Activated T-helper 1 cell treated with anti-CD3 and anti-CD28 coated beads, Interleukin-2, amount 50 U/mL, for 16 hours (primary cell): ENCODE measurements around the gene PEAK3.

ENCODE experiments used
- DNase-seq, 2 donors: peaks; one replicate each; pipeline ENCODE4 v3.0.0-alpha.2; 2020; ENCODE audit warnings: low read depth in 1 of 2, low spot score in 1 of 2

PEAK3 gene

DNA sequence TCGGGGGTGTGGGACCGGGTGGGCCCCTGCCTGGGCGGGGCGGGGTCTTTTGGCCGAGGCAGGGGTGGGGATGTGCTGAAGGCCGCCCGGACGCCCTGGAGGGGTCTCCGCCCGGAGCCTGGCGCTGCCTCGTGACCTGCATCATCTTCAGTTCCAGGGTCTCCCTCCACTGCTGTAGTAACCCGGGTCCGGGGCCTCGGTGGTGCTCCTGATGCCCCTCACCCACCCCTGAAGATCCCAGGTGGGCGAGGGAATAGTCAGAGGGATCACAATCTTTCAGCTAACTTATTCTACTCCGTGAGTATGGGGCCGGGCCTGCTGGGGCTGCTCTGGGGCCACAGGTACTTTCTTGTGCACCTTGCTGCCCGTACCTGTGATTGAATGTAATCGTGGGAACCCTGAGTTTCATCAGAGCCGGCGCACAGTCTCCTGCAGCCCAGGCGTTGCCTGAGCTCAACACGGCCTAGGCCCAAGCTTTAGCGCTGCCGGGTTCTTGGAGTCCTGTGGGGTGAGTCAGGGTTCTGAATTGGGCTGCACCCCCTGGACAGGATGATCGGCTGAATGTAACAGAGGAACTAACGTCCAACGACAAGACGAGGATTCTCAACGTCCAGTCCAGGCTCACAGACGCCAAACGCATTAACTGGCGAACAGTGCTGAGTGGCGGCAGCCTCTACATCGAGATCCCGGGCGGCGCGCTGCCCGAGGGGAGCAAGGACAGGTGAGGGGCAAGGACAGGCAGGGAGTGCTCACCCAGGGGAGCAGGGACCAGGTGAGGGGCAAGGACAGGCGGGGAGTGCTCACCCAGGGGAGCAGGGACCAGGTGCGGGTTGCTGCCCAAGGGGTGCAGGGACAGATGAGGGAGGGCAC, 10.5 kb downstream of the PEAK3 start:
- no peak for DNase-seq

DNA sequence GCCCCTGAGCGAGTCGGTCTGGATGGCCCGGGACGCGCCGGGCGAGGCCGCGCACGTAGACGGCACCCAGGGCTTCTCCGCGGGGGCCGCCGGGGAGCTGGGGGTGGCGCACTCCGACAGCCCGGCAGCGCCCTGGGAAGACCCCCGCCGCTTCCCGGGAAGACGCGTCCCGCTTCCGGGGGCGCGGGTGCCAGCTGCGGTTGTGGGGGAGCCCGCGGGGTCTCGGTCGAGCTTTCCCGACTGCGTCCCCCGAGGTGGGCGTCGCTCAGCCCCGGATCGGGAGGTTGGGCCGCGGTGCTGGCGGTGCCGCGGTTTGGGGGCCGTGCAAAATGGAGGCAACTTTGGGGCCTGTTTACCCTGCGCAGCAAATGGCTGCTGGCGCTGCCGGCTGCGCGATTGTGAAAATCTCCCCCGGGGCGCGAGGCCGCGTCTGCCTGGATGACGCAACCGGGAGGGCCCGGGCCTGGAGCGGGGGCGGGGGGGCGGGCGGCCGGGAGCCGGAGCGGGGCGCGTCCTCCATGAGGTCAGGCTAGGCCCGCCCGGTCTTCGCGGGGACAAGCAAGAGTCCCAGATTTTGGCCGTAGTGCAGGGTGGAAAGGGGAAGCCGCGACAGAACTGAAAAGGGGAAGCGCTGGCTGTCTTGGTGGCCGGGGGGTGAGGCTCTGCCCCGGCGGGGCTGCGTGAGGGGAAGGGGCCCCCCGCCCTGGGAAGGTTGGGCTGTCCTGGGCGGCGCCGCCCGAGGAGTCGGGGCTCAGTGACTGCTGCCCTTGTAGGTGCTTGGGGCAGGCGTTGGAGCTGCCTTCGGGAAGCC, 11.3 kb downstream of the PEAK3 start:
- peak in 1 of 2 donors; percentile 67 for DNase-seq

DNA sequence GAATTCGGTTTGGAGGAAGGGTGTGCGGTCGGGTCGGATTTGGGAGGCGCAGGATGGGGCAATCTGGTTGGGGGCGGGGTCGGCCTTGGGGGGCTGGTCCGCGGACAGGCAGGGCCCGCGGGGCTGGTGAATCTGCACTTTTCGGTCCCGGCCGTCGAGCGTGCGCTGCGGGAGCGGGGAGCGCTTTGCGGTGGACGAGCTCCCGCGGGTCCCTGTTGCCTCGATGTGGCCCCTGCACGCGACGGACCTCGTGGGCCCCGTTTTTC, 11.9 kb downstream of the PEAK3 start:
- DNase-seq: no peak

DNA sequence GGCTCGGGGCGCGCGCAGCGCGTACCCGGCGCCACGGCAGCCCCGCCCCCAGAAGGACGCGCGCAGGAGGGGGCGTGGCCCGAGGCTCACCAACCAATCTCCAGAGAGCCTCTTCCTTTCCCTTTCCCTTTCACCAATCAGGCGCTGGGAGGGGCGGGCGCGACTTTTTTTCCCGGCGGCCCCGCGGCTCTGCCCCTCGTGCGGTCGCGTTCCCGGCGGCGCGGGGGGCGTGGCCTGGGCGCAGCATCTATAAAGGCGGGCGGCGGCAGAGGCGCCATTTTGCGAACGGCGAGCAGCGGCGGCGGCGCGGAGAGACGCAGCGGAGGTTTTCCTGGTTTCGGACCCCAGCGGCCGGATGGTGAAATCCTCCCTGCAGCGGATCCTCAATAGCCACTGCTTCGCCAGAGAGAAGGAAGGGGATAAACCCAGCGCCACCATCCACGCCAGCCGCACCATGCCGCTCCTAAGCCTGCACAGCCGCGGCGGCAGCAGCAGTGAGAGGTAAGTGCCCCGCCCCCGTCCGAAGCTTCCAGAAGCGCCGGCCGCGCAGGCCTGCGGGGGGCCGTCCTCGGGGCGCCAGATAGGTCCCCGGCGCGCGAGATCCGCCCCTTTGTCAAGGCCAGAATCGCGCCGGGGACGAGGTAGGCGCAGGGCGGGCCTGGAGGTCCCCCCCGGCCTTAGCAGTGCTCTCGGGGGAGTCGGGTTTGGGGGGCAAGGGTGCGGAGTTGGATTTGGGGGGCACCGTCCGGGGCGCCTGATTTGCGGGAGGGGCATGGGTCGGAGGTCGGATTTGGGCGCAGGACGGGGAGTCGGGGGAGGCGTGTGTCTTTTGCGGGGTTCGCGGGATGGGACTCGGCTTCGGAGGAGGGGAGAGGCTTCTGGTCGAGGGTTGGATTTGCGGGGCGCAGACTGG, 12.5 kb downstream of the PEAK3 start:
- peak; percentile 99 for DNase-seq

DNA sequence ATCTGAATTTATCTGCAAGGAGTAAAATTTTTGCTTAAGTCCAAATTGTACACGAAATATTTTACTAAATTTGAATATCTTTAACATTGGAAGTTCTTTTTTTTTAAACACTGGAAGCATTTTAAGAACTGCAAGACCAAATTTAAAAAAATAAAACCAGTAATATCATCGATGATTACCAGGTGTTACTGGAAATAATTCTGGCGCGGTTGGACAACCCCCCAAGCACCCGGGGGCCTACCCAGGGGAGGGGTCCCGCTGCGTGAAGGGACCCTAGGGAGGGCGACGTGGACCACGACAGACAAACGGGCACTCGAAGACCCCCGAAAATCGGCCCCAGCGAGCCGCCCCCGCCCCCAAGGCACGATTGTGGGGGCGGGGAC, 13.1 kb downstream of the PEAK3 start:
- no peak for DNase-seq

DNA sequence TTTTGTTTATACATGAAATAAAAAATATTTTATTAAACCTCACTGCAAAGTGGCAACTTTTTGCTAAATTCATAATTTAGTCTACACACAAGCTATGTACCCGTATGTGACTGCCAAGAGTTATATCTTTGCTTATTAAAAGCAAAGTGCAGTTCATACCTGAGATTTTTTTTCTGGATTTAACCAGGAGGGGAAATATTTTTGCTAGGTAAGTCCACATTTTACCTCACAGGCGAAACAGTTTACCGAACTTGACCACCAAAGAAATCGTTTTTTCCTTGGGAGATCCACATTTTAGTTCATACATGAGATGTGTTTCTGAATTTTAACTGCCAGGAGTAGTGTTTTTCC, 13.5 kb downstream of the PEAK3 start:
- DNase-seq: no peak

DNA sequence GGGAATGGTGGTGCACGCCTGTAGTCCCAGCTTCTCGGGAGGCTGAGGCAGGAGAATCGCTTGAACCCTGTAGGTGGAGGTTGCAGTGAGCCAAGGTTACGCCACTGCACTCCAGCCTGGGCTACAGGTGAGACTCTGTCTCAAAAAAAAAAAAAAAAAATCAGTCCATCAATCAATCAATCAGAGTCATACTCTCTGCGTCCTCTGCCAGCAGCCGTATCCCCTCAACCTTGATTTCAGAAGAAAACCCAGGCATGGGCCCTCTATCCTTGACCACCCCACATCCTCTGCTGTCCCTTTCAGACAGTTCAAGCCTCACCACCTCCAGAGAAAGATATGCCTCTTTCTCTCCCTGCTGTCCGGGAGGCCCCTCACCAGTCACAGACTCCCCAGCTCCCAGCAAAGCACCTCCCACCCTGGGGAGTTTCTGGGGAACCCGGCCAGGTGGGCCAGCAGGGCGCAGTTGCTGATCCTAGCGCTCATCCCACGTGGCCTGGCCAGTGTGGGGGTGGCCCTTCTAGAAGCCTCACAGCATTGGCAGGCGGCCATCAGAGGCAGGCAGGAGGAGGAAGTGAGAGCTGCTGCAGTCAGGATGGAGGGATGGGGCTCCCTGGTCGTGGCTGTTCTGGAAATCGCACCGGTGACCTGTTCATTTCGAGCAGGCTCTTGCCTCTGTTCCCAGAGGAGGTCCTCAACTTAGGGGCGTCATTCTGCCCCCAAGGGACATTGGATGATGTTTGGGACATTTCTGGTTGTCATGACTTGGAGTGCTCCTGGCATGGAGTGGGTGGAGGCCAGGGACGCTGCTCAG, 15.6 kb downstream of the PEAK3 start:
- DNase-seq: no peak

DNA sequence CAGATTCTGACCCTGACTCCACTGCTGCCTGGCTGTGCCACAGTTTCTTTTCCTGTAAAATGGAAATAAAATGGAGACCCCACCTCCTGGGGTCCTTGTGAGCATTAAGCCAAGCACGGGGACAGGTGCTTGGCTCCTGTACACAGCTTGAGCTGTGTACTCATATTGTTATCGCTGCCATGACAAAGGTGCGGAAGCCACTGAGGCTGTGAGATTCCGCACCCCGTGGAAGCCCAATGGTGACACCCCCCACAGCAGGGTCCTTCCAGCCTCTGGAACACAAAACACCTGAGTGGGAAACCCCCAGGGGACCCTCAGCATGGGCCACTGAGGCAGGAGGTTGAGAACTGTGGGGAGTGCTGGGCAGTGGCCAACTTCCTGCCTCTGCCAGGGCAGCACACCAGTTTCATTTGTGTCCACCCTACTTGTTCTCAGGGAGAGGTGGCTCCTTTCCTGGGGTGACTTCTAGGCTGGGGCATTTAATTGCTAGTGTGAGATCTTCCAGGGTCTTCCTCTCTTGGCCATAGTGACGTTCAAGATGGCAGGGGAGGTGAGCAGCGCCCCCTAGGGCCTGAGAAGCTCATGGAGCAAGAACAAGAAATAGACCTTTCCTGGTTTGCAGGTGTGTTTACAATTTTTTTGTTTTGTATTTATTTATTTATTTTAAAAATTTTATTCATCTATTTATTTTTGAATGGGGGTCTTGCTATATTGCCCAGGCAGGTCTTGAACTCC, 20.4 kb downstream of the PEAK3 start:
- DNase-seq: no peak

DNA sequence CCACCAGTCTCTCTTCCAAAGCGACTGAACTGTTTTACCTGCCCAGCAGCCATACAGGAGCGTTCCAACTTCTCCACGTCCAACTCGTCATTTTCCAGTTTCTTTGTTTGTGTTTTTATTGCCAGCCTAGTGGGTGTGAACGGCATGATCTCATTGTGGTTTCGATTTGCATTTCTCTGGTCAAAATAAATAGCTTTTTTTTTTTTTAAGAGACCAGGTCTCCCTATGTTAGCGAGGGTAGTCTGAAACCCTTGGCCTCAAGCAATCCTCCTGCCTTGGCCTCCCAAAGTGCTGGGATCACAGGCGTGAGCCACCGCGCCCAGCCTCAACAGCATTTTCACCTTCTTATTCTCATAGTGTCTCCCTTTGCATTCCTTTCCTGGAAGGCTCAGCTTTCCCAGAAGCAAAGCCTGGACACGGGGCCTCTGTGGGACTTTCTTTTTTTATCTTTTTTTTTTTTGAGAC, 21.6 kb downstream of the PEAK3 start:
- no peak for DNase-seq

DNA sequence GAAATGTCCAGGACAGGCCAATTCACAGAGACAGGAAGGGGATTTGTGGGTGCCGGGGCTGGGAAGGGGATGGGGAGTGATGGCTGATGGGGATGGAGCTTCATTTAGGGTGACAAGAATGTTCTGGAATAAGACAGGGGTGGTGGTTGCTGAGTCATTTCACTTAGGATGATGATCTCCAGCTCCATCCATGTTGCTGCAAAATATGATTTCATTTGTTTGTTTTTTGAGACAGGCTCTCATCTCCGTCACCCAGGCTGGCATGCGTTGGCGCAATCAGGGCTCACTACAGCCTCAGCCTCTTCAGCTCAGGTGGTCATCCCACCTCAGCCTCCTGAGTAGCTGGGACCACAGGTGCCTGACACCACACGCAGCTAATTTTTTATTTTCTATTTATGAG, 22.6 kb downstream of the PEAK3 start:
- no peak for DNase-seq

DNA sequence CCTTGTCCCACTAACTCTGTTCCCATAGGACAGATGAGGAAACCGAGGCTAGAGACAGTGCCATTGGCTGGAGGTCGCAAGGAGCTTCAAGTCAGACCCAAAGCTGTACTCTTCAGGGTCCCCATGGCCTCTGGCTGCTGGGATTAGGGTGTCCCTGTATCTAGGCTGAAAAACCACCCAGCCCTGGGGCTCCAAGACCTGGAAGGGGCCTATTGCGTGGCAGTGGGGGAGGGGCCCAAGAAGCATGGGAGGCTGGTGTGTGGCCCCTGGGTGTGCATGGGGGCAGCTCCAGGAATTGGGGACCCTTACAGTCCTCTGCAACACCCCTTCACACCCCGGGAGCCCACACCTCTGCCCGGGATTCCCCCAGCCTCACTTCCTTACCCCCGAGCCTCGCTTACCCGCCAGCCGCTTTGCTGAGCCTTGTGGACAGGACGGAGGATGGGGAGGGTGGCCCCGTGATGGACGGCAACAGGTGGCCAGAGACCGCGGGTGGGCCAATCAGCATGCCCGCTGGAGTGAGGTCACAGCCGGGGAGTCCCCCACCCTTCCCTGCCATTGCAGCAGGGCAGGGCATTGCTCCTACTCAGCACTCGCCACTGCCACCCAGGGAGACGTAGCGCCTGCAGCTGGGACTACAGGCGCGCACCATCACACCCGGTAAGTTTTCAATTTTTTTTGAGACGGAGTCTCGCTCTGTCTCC, 25.8 kb downstream of the PEAK3 start, which contains the start of gene JSRP1:
JSRP1 (minus strand) TSS at position 436 of the 704 bp plus-strand sequence. CDS start 1,103 bp downstream, outside the sequence.
- DNase-seq: no peak

DNA sequence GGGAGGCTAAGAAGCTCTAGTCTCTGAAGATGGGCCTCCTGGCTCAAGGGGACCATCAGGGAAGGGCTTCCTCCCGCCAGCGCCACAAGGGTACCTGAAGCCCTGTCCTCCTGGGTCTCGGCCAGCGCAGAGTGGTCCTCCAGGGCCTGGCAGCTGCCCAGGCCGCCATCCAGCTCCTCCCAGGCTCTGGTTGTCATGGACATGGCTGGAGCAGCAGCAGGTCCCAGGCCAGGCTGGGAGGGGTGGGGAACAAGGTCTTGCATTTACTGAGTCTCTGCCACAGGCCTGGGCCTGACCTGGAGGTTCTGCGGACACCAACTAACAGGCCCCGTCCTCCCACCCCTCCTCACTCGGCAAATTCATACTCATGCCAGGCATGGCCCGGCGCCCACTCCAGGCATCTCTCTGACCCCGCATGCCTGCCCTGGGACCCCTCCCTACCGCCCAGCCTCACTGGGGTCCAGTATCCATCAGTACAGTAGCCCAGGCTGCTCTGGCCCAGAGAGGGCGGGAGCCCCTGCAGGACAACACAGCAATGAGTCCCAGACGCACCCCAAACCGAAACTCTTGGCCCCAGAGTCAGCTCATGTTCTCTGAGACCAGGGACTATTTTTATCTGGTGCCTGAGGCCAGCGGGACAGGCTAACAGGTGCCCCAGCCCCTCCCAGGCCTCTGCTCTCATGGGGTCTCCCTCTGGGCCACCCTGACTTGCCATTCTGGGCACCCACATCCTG, 26.7 kb downstream of the PEAK3 start:
- DNase-seq: no peak

DNA sequence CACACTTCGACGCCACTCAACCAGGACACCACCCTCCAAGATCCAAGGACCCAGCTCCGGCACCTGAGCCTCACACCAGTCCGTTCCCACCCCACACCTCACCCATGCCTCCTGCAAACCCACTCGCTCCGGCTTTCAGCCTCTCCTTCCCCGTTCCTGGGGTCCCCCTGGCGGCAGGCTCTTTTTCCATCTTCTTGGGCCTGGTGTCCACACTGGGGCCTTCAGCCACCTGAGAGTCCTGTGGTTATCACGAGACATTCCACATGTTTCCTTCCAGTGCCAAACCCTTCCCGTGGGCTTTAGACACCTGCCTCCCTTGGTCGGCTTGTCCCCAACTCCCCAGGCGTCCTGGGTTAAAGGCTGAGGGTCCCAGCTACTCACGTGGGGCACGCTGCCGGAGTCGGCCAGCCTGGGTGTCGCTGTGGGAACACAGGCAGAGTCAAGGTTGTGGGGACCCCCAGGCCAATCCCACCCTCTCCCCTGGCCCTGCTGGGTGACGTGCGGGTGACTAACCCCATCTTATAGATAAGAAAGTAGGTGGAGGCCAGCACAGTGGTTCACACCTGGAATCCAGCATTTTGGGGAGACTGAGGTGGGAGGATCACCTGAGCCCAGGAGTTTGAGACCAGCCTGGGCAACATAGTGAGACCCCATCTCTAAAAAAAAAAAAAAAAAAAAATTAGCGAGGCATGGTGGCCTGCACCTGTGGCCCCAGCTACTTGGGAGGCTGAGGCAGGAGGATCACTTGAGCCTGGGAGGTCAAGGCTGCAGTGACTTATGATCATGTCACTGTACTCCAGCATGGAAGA, 27.7 kb downstream of the PEAK3 start:
- DNase-seq: no peak

DNA sequence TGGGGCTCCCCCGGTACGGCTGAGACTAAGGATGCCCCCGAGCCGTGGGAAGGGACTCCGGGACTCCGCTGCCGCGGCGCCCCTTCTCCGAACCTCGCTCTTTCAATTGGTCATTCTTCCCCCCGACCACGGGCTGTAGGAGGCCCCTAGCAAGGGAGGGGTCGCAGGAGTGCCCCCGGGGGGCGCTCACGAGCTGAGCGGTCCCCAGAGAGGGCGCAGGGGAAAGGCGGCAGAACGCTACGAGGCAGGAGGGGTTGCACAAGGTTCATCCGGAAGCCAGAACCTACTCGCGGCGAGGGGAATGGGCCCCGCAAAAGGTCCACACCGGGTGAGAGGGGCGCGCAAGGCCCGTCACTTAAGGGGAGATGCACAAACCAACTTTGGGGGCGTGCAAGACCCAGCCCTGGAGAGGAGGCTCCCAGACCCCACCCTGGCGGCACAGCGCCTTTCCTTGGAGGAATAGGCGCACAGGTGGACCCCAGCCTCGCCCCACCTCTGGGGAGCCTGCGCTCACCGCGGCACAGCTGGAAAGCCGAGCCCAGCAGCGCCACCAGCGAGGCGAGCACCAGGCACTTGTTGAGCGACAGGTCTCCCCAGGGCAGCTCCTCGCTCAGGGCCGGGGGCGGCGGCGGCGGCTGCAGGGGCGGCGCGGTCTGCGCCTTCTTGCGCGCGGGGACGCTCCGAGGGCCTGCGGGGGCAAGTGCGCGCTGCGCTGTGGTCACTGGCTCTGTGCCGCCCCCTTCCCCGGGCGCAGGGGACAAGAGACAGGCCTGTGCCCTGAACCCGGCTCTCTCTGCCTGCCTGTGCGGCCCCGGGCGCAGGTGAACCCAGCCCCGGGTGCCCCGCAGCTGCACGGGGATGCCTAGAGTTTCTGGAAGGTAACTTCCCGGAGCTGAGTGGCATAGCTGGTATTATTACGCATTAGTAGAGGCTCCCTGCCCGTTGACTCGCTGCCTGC, 28.6 kb downstream of the PEAK3 start:
- DNase-seq: no peak

DNA sequence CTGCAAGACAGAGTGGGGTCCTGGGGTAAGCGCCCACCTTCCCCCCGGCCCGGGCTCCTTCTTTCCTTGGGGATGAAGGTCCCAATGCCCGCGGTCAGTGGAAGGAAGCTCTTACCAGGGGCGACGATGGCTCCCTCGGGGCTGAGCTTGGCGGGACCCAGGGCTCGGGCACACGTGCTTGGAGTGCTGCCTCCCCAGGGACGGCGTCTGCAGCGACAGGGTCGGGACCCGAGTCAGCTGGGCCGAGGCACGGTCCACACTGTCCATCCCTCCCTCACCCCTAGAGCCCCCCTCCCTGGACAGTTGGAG, 29.2 kb downstream of the PEAK3 start:
- DNase-seq: no peak

DNA sequence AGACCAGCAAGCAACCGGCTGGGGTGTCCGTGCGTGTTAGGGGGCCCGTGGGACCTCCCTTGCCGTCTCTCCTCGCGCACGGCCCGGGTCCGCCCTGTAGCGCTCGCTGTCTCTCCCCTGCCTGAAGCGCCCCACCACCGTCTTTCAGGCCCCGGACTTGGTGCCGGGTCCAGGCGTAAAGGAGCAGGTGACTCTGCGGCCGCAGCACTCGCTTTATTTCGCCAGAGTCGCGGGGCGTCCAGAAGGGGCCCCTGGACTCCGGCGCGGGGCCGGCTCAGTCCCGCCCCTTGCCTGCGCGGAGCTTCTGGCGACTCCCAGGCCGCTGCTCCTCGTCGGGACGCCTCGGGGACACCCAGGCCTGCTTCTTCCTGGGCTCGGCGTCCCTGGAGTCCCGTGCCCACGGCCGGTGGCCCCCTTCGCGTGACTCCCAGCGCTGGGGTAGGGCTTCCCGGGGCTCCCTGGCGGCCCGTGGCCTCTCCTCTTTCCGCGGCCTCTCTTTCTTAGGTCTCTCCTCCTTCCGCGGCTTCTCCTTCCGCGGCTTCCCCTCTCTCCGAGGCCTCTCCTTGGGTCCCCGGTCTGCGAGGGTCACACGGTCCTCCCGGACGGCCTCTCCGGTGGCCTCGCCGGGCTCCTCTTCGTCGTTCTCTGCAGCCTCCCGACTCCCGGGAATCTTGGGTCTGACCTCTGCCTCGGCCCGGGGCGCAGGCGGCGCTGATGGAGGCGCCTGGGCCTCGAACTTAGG, 29.7 kb downstream of the PEAK3 start:
- DNase-seq: no peak
